HepG2 (cell line): ENCODE measurements around the gene ELOVL2. TPM values are rescaled to one million over a fixed set of nuclear protein-coding genes. Genes with fewer than 3 reads are reported as not detected.

Source experiments
- ATAC-seq: fragments of 200-7000 bp; cut with Tn5 transposase; 3 replicates; pipeline ENCODE4 v1.9.1; 2020; ENCODE audit warnings: mild to moderate bottlenecking, moderate library complexity
- BruUV-seq: library from RNA; stranded (reverse); fragments of 400-500 nt; replicated peaks from 2 replicates; lab custom pipeline; 2021; lab: Mats Ljungman, UMichigan
- CTCF ChIA-PET: fragments of 300-600 bp; formaldehyde crosslinking; extraction: SDS; loops from one replicate; lab custom pipeline; 2021; ENCODE audit warnings: low total read pairs, inconsistent platforms, low intra/inter-chr PET ratio; lab: Yijun Ruan, JAX
- POLR2A ChIA-PET: fragments of 350-600 bp; sonication (Branson Sonifier 250); formaldehyde crosslinking; loops from one replicate; lab custom pipeline; 2020; ENCODE audit warnings: antibody characterized with exemption, inconsistent platforms; lab: Yijun Ruan, JAX
- DNase-seq: peaks from one replicate; pipeline ENCODE4 v3.0.0-alpha.2; 2015; ENCODE audit warnings: low spot score
- FAIRE-seq: peaks from 3 replicates; lab custom pipeline; 2011; peaks lifted over from hg19 to GRCh38; lab: Jason Lieb, UNC
- H2AFZ ChIP-seq: one replicate; pipeline ENCODE4 v1.6.1; 2011; ENCODE audit warnings: low read length, inconsistent platforms
- H3K27ac ChIP-seq: fragments of 300-600 bp; 3 replicates; pipeline ENCODE4 v1.8.0; 2011; ENCODE audit warnings: mixed run types, mild to moderate bottlenecking, mixed read lengths, low read length, inconsistent platforms; ENCODE audit not compliant: insufficient read depth; ENCODE audit errors: extremely low read length
- H3K27me3 ChIP-seq, 2 experiments: fragments of 200-600 bp in 1 of 2; 2 replicates in 1 of 2; 3 replicates in 1 of 2; pipeline versions ENCODE4 v1.6.0 to v1.8.0; 2011; ENCODE audit warnings: low read length in 2 of 2, mild to moderate bottlenecking in 2 of 2, moderate library complexity in 2 of 2, inconsistent platforms in 1 of 2; ENCODE audit not compliant: insufficient read depth in 2 of 2, control insufficient read depth in 1 of 2
- H3K36me3 ChIP-seq, 2 experiments: fragments of 200-600 bp in 1 of 2; replicated peaks in 1 of 2; 2 replicates in 1 of 2; 3 replicates in 1 of 2; pipeline versions ENCODE4 v1.5.1 to v1.8.0; 2011; ENCODE audit warnings: low read length in 2 of 2, inconsistent platforms in 1 of 2; ENCODE audit not compliant: insufficient read depth in 2 of 2, control insufficient read depth in 1 of 2
- H3K4me1 ChIP-seq: 2 replicates; pipeline ENCODE4 v1.5.1; 2012; ENCODE audit warnings: low read length, inconsistent platforms; ENCODE audit not compliant: insufficient read depth
- H3K4me2 ChIP-seq: 2 replicates; pipeline ENCODE4 v1.6.0; 2011; ENCODE audit warnings: low read depth, low read length, inconsistent platforms
- H3K4me3 ChIP-seq, 3 experiments: fragments of 200-600 bp in 1 of 3; sonication (generic), shearing (Covaris generic) in 1 of 3; replicated peaks in 1 of 3; 2 replicates each; pipeline ENCODE4 v1.5.1; 2011 to 2016; ENCODE audit warnings: low read length in 3 of 3, inconsistent platforms in 2 of 3, low read depth in 2 of 3, mild to moderate bottlenecking in 2 of 3, control low read depth in 1 of 3, mixed read lengths in 1 of 3; ENCODE audit not compliant: insufficient read depth in 1 of 3
- H3K79me2 ChIP-seq: one replicate; pipeline ENCODE4 v1.6.1; 2011; ENCODE audit warnings: low read length, inconsistent platforms; ENCODE audit not compliant: insufficient read depth
- H3K9ac ChIP-seq: 2 replicates; pipeline ENCODE4 v1.6.0; 2011; ENCODE audit warnings: mild to moderate bottlenecking, low read depth, low read length, inconsistent platforms; ENCODE audit not compliant: insufficient read depth
- H3K9me3 ChIP-seq: 2 replicates; pipeline ENCODE4 v1.5.1; 2012; ENCODE audit warnings: mild to moderate bottlenecking, low read length
- H4K20me1 ChIP-seq: 2 replicates; pipeline ENCODE4 v1.6.0; 2011; ENCODE audit warnings: inconsistent platforms, mild to moderate bottlenecking, low read length, moderate library complexity; ENCODE audit not compliant: insufficient read depth
- CHCHD3 ChIP-seq: sonication (generic); formaldehyde crosslinking; IDR thresholded peaks from 2 replicates; pipeline ENCODE4 v1.8.0; 2022; ENCODE audit warnings: mild to moderate bottlenecking, missing genetic modification reagents, moderate library complexity
- HNF4G ChIP-seq, 2 experiments: sonication (generic) in 1 of 2; formaldehyde crosslinking in 1 of 2; IDR thresholded peaks; 2 replicates each; pipeline versions ENCODE4 v1.4.0 to v1.6.1; 2011 to 2020; ENCODE audit warnings: borderline replicate concordance in 2 of 2, low read depth in 2 of 2, mild to moderate bottlenecking in 2 of 2, low read length in 1 of 2, missing genetic modification reagents in 1 of 2, moderate library complexity in 1 of 2
- KLF12 ChIP-seq: sonication (generic); formaldehyde crosslinking; IDR thresholded peaks from 2 replicates; pipeline ENCODE4 v1.4.0; 2020; ENCODE audit warnings: missing genetic modification reagents, borderline replicate concordance
- MTA3 ChIP-seq: sonication (generic); formaldehyde crosslinking; IDR thresholded peaks from 2 replicates; pipeline ENCODE4 v1.4.0; 2020; ENCODE audit warnings: missing genetic modification reagents
- RNF2 ChIP-seq: fragments of 450-650 bp; conservative IDR thresholded peaks from 2 replicates; pipeline ENCODE4 v1.6.1; 2016; ENCODE audit warnings: low read depth
- ZC3H13 ChIP-seq: sonication (generic); formaldehyde crosslinking; IDR thresholded peaks from 2 replicates; pipeline ENCODE4 v1.8.1; 2023; ENCODE audit warnings: mild to moderate bottlenecking, missing genetic modification reagents, moderate library complexity
- ZNF251 ChIP-seq: sonication (generic); formaldehyde crosslinking; IDR thresholded peaks from 2 replicates; pipeline ENCODE4 v1.9.0; 2021; ENCODE audit warnings: mild to moderate bottlenecking, missing genetic modification reagents
- ZNF329 ChIP-seq: sonication (generic); formaldehyde crosslinking; IDR thresholded peaks from 2 replicates; pipeline ENCODE4 v1.9.0; 2021; ENCODE audit warnings: low read depth, mild to moderate bottlenecking, missing genetic modification reagents
- WGBS: methylation state at CpG from one replicate; pipeline ENCODE4 v1.1.6; 2017; ENCODE audit warnings: low lambda C conversion rate; 5-methylcytosine and 5-hydroxymethylcytosine counted together
- in situ Hi-C: cut with HindIII; loops from 2 replicates; pipeline ENCODE4 v1.10.0; 2017; ENCODE audit warnings: low pct_unique_long_range_greater_than_20kb; ENCODE audit not compliant: extremely low pct_ligation_motif_present
- intact Hi-C: fragments of 100-400 bp; cut with micrococcal nuclease; formaldehyde crosslinking; loops from one replicate; pipeline ENCODE4 v1.10.0; 2022; ENCODE audit not compliant: unreplicated experiment
- polyA plus RNA-seq, 8 experiments: library from polyadenylated mRNA; depleted of rRNA in 3 of 8; stranded (reverse) in 7 of 8; unstranded in 1 of 8; fragments of >200 nt; fragmentation: Illumina TruSeq in 4 of 8; extraction: Trizol in 4 of 8; gene quantifications; 2 replicates each; pipeline versions ENCODE4 v1.2.1 to v1.2.3, GENCODE V29; 2011 to 2016; ENCODE audit warnings: low read depth in 4 of 8, missing spikeins in 1 of 8, mixed read lengths in 1 of 8; ENCODE audit not compliant: insufficient read depth in 1 of 8
- total RNA-seq, 5 experiments: library from RNA; depleted of rRNA; stranded (reverse); fragments of >200 nt; fragmentation: Illumina TruSeq; extraction: Trizol; gene quantifications; 2 replicates each; pipeline ENCODE4 v1.2.3, GENCODE V29; 2016; ENCODE audit warnings: low read depth in 1 of 5
- TF ChIP-seq, protein P1 (sequence below), 2 experiments: sonication (generic) in 1 of 2; formaldehyde crosslinking in 1 of 2; IDR thresholded peaks; 2 replicates each; pipeline versions ENCODE4 v1.4.0 to v1.6.1; 2018 to 2020; ENCODE audit warnings: missing genetic modification reagents in 2 of 2, borderline replicate concordance in 1 of 2, low read depth in 1 of 2, mild to moderate bottlenecking in 1 of 2, missing biosample characterization in 1 of 2
- TF ChIP-seq, protein P2 (sequence below): sonication (generic); formaldehyde crosslinking; IDR thresholded peaks from 2 replicates; pipeline ENCODE4 v1.4.0; 2020; ENCODE audit warnings: missing genetic modification reagents, borderline replicate concordance
- TF ChIP-seq, protein P3 (sequence below): sonication (generic); formaldehyde crosslinking; IDR thresholded peaks from 2 replicates; pipeline ENCODE4 v1.8.1; 2023; ENCODE audit warnings: mild to moderate bottlenecking, inconsistent platforms, moderate library complexity, missing genetic modification reagents, borderline replicate concordance

ELOVL2 gene
- total and polyA plus RNA-seq, 2 of the 13 experiments (the other 11 are each of a cell fraction or from before 2014, with no cell fraction given), result 43.6 to 65.4 TPM

DNA sequence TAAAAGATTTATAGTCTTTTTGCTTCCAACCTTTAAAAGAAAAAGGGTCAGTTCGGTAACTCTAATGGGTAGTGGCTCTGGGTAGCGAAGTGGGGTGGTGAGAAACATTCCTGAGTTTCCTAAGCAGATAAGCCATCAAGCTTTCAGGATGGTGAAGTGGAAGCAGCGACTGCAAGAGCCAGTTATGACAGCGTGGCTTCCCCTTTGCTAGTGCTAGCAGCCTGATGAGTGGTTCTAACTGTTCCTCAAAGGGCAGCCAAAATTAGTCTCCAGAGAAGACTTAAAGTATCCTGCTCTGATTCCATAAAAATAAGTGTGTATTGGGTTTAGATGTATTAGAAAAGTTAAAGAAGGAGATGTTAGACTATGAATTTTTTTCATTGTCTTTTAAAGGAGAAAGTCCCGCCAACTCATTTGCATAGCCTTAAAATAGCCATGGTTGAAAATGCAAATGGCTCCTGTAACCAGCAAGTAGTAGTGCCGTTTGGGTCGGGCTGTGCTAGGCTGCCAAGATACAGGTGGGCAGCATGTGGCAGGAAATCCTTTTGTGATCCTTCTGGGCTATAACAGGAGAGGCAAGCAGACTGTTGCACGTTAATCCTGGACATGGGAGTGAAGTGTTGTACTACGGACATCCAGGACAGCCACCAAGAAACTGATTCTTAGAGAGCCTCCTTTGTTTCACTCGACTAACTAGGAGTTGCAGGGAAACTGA, 18.0 kb downstream of the ELOVL2 start:
- Histone ChIP-seq H2AFZ (no peak overlapping the region), H3K27me3 (no peaks in the 10 kb centered on the region), H3K4me2 (no peak overlapping the region), H3K27ac (no peak overlapping the region), H3K9ac (no peak overlapping the region), H3K79me2 (peaks cover 75% of the 10 kb centered on the region), H3K4me3 (no peak overlapping the region), H3K4me1 (peaks cover 38% of the 10 kb centered on the region), H3K36me3 (peaks cover 2 to 9% of the 10 kb centered on the region in 2 experiments; a peak in 3 of 5 replicates), H4K20me1 (no peaks in the 10 kb centered on the region), H3K9me3 (no peaks in the 10 kb centered on the region)
- DNase-seq, result no peak
- TF ChIP-seq ZNF251 (CRISPR knock-in tag), result no peak
- no peak for TF ChIP-seq ZC3H13 (CRISPR knock-in tag)
- TF ChIP-seq, protein P1, sequence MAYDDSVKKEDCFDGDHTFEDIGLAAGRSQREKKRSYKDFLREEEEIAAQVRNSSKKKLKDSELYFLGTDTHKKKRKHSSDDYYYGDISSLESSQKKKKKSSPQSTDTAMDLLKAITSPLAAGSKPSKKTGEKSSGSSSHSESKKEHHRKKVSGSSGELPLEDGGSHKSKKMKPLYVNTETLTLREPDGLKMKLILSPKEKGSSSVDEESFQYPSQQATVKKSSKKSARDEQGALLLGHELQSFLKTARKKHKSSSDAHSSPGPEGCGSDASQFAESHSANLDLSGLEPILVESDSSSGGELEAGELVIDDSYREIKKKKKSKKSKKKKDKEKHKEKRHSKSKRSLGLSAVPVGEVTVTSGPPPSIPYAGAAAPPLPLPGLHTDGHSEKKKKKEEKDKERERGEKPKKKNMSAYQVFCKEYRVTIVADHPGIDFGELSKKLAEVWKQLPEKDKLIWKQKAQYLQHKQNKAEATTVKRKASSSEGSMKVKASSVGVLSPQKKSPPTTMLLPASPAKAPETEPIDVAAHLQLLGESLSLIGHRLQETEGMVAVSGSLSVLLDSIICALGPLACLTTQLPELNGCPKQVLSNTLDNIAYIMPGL (CRISPR knock-in tag; IDR thresholded peaks at IDR 0.05; ENCODE audit: borderline replicate concordance in 1 of 2, low read depth in 1 of 2), result no peak
- no peak for TF ChIP-seq RNF2
- no peak for TF ChIP-seq MTA3 (CRISPR knock-in tag)
- TF ChIP-seq, protein P2, sequence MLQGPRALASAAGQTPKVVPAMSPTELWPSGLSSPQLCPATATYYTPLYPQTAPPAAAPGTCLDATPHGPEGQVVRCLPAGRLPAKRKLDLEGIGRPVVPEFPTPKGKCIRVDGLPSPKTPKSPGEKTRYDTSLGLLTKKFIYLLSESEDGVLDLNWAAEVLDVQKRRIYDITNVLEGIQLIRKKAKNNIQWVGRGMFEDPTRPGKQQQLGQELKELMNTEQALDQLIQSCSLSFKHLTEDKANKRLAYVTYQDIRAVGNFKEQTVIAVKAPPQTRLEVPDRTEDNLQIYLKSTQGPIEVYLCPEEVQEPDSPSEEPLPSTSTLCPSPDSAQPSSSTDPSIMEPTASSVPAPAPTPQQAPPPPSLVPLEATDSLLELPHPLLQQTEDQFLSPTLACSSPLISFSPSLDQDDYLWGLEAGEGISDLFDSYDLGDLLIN (CRISPR knock-in tag), result no peak
- TF ChIP-seq HNF4G (IDR thresholded peaks at IDR 0.05; ENCODE audit: borderline replicate concordance, low read depth, low read length), result no peak
- no peak for TF ChIP-seq HNF4G (CRISPR knock-in tag; IDR thresholded peaks at IDR 0.05; ENCODE audit: borderline replicate concordance, low read depth)
- no peak for TF ChIP-seq KLF12 (CRISPR knock-in tag)
- no peak for TF ChIP-seq CHCHD3
- TF ChIP-seq, protein P3, sequence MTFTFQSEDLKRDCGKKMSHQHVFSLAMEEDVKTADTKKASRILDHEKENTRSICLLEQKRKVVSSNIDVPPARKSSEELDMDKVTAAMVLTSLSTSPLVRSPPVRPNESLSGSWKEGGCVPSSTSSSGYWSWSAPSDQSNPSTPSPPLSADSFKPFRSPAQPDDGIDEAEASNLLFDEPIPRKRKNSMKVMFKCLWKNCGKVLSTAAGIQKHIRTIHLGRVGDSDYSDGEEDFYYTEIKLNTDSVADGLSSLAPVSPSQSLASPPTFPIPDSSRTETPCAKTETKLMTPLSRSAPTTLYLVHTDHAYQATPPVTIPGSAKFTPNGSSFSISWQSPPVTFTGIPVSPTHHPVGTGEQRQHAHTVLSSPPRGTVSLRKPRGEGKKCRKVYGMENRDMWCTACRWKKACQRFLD (CRISPR knock-in tag), result no peak
- TF ChIP-seq ZNF329 (CRISPR knock-in tag), result no peak
- FAIRE-seq, result no peak
- in situ Hi-C loops, result no loop called here
- 95% methylated on average over 10 of the region's 10 CpGs for WGBS
- ChIA-PET CTCF (no interaction called here), POLR2A (interaction anchor here (1.1 kb wide), 1 partner anchor 14 kb away, joined by 4 read pairs; no protein-coding TSS in a partner anchor)
- no peak; the same call in 2 of the 3 replicates for ATAC-seq
- intact Hi-C loops, result no loop called here
- BruUV-seq, result no TSS peak
